Brain microvascular endothelial cell (primary cell): ENCODE results near the gene MAP3K3.

ENCODE experiments used
- DNase-seq: peaks from one replicate; pipeline ENCODE4 v3.0.0-alpha.2; 2020
- H3K27ac ChIP-seq: fragments of 250-450 bp; sonication (Bioruptor Pico); 2 replicates; pipeline ENCODE4 v1.5.1; 2020; ENCODE audit warnings: mild to moderate bottlenecking, moderate library complexity
- H3K27me3 ChIP-seq: fragments of 250-450 bp; sonication (Bioruptor Pico); replicated peaks from 2 replicates; pipeline ENCODE4 v1.5.1; 2020; ENCODE audit warnings: mild to moderate bottlenecking
- H3K36me3 ChIP-seq: fragments of 250-450 bp; sonication (Bioruptor Pico); replicated peaks from 2 replicates; pipeline ENCODE4 v1.5.1; 2020; ENCODE audit warnings: mild to moderate bottlenecking
- H3K4me3 ChIP-seq: 2 replicates; pipeline ENCODE4 v1.5.1; 2011; ENCODE audit warnings: low read depth, mild to moderate bottlenecking, control low read depth, low read length, moderate library complexity
- in situ Hi-C: cut with HindIII; loops from 2 replicates; pipeline ENCODE4 v1.10.0; 2017; ENCODE audit warnings: low sequenced_read_pairs, low pct_ligation_motif_present
- TF ChIP-seq, protein P1 (sequence below): IDR thresholded peaks from 2 replicates; pipeline ENCODE4 v1.5.1; 2011; ENCODE audit warnings: low read depth, mild to moderate bottlenecking, moderate library complexity, low read length, control low read depth, inconsistent platforms; ENCODE audit errors: missing control alignments

MAP3K3 gene

DNA sequence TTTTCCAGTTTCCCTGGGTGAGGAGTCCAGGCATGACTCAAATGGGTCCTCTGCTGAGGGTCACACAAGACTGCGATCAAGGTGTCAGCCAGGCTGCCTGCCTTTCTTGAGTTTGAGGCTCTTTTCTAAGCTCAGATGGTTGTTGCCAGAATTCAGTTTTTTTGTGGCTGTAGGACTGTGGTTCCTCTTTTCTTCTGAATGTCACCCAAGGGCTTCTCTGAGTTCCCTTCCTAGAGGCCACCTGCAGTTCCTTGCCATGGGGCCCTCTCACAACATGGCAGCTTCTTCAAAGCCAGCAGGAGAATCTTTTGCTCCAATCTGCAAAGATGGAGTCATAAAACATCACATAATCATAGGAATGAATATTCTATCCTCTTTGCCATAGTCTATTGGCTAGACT lies 60.2 kb downstream of the MAP3K3 start:
- TF ChIP-seq, protein P1, sequence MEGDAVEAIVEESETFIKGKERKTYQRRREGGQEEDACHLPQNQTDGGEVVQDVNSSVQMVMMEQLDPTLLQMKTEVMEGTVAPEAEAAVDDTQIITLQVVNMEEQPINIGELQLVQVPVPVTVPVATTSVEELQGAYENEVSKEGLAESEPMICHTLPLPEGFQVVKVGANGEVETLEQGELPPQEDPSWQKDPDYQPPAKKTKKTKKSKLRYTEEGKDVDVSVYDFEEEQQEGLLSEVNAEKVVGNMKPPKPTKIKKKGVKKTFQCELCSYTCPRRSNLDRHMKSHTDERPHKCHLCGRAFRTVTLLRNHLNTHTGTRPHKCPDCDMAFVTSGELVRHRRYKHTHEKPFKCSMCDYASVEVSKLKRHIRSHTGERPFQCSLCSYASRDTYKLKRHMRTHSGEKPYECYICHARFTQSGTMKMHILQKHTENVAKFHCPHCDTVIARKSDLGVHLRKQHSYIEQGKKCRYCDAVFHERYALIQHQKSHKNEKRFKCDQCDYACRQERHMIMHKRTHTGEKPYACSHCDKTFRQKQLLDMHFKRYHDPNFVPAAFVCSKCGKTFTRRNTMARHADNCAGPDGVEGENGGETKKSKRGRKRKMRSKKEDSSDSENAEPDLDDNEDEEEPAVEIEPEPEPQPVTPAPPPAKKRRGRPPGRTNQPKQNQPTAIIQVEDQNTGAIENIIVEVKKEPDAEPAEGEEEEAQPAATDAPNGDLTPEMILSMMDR, result no peak
- Histone ChIP-seq H3K36me3 (peaks cover 9% of the 10 kb centered on the region), H3K27ac (no peak overlapping the region), H3K27me3 (no peaks in the 10 kb centered on the region), H3K4me3 (no peak overlapping the region)
- in situ Hi-C loops, result no loop called here
- no peak for DNase-seq

DNA sequence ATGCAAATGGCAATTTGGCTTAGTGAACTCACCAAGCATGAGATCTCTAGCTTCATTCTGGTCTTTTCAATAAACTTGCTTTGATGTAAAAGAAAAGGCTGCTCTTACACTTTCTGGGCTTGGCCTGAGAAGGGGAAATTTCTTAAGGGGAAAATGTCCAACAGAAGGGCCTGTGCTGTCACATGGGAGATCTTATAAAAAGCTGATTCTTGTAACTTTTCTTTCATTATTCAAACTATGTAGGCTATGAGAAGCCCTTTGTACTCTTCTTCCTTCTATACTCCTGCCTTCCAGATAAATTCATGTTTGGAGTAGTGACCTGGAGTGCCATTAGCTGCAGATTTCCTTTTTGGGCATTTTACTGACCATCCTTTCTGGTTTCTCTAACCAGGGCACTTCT lies 60.8 kb downstream of the MAP3K3 start:
- TF ChIP-seq, protein P1, result no peak
- no peak overlapping the region for H3K4me3 ChIP-seq
- DNase-seq, result no peak
- H3K27me3 ChIP-seq, result no peaks in the 10 kb centered on the region
- in situ Hi-C loops, result no loop called here
- H3K36me3 ChIP-seq, result peaks cover 9% of the 10 kb centered on the region
- no peak overlapping the region for H3K27ac ChIP-seq

DNA sequence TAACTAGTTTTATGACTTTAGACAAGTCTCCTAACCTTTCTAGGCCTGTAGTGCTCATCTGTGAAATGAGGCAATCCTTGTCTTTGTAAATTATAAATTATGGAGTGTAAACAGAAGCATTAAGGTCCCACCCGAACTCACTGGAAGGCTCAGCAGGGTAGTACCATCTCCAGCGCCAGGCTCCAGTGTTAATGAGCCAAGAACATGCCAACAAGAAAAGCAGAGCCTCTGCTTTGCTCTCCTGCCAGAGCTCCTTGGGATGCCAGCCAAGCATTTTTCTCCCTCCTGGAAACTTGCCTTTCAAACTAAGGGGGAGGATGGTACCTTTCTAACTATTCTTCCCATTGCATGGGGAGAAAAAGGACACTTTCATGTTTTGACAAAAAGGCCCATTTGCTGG lies 62.8 kb downstream of the MAP3K3 start:
- H3K27me3 ChIP-seq, result no peaks in the 10 kb centered on the region
- TF ChIP-seq, protein P1, result no peak
- no peak for DNase-seq
- in situ Hi-C loops, result no loop called here
- no peak overlapping the region for H3K27ac ChIP-seq
- peaks cover 23% of the 10 kb centered on the region for H3K36me3 ChIP-seq
- no peak overlapping the region for H3K4me3 ChIP-seq

DNA sequence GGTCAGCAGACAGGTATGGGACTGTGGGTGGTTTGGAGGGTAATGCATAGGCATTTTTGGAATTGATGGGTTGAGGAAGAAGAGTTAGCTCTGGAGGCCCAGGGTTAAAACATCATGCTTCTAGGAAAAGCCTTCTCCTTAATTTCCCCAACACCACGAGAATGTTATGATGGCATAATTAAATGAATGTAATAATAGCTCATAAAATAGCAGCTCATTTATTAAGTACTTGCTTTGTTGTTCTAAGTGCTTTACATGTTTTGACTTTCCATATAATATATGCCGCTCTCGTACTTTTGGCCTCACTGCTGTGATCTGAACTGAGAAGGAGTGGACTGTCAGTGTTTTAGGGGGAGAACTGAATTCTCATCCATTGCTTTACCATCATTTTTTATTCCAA lies 63.4 kb downstream of the MAP3K3 start:
- no peak for DNase-seq
- in situ Hi-C loops, result no loop called here
- TF ChIP-seq, protein P1, result no peak
- Histone ChIP-seq H3K27me3 (no peaks in the 10 kb centered on the region), H3K36me3 (peaks cover 29% of the 10 kb centered on the region), H3K27ac (no peak overlapping the region), H3K4me3 (no peak overlapping the region)

DNA sequence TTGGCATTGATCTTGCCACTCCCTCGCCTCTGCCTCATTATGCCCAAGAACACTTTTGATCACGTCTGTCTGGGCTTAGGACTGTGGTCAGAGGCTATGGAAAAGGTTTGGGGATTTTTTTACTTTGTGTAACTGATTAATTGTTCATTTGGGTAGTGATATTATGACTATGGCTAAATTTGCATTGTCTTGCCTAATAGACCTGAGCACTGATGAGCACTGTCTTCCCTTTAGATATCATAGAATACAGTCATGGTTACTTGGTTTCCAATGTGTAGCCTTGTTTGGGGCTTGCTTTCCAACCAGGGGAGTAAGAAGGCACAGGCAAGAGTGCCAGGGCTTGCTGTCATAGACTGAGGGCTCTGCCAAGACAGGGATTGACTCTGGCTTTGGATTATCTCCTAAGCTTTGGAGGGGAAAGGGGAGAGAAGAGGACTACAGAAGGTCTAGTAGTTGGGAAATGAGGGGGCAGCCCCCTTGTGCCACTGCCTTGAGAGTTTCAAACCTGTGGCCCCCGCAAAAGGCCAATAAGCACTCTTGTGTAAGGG lies 64.0 kb downstream of the MAP3K3 start:
- TF ChIP-seq, protein P1, result no peak

DNA sequence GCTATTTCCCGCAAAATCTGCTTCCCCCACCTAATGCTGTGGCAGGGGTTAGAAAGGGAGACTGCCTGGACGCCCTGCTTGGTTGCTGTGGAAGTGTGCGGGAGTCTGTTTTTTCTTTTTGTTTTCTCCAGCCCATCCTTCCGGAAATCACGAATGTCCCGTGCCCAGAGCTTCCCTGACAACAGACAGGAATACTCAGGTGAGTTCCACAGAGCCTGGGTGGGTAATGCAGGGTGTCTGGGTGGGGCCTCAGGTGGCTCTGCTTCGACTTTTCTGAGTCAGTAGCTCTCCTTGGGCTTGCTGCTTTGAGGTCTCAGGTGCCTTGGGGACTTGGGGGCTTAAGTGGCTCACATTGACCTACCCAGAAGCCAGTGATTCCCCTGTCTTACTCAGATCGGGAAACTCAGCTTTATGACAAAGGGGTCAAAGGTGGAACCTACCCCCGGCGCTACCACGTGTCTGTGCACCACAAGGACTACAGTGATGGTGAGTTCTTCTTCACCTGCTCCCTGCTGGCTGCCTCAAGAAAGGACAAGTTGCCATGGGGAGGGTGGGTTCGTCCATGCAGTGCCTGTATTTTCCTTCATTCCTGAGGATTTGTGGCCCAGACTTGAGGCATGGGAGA lies 66.3 kb downstream of the MAP3K3 start:
- in situ Hi-C loops, result no loop called here
- Histone ChIP-seq H3K36me3 (peaks cover 35% of the 10 kb centered on the region), H3K27me3 (no peaks in the 10 kb centered on the region), H3K27ac (no peak overlapping the region), H3K4me3 (no peak overlapping the region)
- no peak for DNase-seq
- TF ChIP-seq, protein P1, result no peak

More for the DNA sequence above, 64.0 kb downstream of the MAP3K3 start:
- in situ Hi-C loops, result no loop called here
- no peak for DNase-seq
- Histone ChIP-seq H3K4me3 (no peak overlapping the region), H3K27ac (no peak overlapping the region), H3K36me3 (peaks cover 35% of the 10 kb centered on the region), H3K27me3 (no peaks in the 10 kb centered on the region)
